Esophagus muscularis mucosa (tissue), 3 donors: Measurements from ENCODE around the gene PPA1.

Experiments used
- POLR2A ChIP-seq: fragments of 450-650 bp; IDR thresholded peaks from one replicate; pipeline ENCODE4 v1.6.1; 2017; ENCODE audit warnings: antibody characterized with exemption, moderate library complexity, mild to moderate bottlenecking, low read depth
- TF ChIP-seq, protein P1 (sequence below), 3 experiments: fragments of 200-600 bp in 2 of 3; fragments of 450-650 bp in 1 of 3; sonication (generic) in 2 of 3; IDR thresholded peaks; one replicate each; pipeline ENCODE4 v1.5.1; 2017 to 2019; ENCODE audit warnings: antibody characterized with exemption in 3 of 3, mild to moderate bottlenecking in 2 of 3, moderate library complexity in 1 of 3

DNA sequence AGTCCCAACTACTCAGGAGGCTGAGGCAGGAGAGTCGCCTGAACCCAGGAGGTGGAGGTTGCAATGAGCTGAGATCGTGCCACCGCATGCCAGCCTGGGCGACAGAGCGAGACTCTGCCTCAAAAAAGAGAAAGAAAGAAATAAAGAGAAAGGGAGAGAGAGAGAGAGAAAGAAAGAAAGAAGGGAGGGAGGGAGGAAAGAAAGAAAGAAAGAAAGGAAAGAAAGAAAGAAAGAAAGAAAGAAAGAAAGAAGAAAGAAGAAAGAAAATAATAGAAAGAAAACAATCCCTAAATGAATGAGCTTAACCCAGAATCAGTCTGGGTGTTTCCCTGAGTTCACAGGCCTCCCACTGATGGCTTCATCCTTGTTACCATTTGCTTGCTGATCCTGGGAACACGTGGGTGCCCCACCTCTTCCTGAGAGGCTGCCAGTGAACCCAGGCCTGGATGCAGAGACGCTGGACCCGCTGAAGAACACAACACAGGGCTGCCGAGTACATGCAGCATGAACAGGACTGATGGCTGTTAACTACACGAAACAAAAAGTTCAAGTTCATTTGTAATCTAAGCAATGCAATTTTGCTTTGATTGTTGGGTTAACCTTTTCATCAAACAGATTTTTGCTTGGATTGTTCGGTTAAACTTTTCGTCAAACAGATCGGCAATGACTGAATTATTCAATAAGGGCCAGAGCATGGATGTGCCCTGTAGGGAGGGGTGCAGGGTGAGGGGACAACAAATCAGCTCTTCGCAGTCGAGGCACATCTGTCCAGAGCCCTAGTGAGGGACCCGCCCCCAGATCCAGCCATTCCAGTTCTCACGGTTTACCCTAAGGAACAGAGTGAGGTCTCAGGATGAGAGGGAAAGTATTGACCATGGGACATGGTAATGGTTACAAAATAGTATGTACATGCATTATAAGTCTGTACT, 39.0 kb upstream of the PPA1 start:
- TF ChIP-seq, protein P1, sequence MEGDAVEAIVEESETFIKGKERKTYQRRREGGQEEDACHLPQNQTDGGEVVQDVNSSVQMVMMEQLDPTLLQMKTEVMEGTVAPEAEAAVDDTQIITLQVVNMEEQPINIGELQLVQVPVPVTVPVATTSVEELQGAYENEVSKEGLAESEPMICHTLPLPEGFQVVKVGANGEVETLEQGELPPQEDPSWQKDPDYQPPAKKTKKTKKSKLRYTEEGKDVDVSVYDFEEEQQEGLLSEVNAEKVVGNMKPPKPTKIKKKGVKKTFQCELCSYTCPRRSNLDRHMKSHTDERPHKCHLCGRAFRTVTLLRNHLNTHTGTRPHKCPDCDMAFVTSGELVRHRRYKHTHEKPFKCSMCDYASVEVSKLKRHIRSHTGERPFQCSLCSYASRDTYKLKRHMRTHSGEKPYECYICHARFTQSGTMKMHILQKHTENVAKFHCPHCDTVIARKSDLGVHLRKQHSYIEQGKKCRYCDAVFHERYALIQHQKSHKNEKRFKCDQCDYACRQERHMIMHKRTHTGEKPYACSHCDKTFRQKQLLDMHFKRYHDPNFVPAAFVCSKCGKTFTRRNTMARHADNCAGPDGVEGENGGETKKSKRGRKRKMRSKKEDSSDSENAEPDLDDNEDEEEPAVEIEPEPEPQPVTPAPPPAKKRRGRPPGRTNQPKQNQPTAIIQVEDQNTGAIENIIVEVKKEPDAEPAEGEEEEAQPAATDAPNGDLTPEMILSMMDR (IDR thresholded peaks at IDR 0.05) = no peak
- TF ChIP-seq POLR2A = no peak
